Measurements from ENCODE around the gene FAM228B.

GRCh38 chr2:24106786-24107185 lies 16.5 kb upstream of the FAM228B start:
- TF ChIP-seq, protein P1, sequence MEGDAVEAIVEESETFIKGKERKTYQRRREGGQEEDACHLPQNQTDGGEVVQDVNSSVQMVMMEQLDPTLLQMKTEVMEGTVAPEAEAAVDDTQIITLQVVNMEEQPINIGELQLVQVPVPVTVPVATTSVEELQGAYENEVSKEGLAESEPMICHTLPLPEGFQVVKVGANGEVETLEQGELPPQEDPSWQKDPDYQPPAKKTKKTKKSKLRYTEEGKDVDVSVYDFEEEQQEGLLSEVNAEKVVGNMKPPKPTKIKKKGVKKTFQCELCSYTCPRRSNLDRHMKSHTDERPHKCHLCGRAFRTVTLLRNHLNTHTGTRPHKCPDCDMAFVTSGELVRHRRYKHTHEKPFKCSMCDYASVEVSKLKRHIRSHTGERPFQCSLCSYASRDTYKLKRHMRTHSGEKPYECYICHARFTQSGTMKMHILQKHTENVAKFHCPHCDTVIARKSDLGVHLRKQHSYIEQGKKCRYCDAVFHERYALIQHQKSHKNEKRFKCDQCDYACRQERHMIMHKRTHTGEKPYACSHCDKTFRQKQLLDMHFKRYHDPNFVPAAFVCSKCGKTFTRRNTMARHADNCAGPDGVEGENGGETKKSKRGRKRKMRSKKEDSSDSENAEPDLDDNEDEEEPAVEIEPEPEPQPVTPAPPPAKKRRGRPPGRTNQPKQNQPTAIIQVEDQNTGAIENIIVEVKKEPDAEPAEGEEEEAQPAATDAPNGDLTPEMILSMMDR (conservative IDR thresholded peaks at IDR 0.05 in 1 of 2, IDR thresholded peaks at IDR 0.05 in 1 of 2; ENCODE audit: low read depth in 1 of 2, low read length in 2 of 2), result no peak
- no peak for TF ChIP-seq EZH2 (IDR thresholded peaks at IDR 0.05; ENCODE audit: low read length, missing control alignments)

All from fibroblast of lung (primary cell).